Smooth muscle cell (in vitro differentiated cells): Measurements from ENCODE around the gene SIK2. TPM values are rescaled to one million over a fixed set of nuclear protein-coding genes. Genes with fewer than 3 reads are reported as not detected.
A peak's percentile ranks its signal among the peaks of the same experiment; 100 is the strongest.

Experiments used
- DNase-seq: peaks from one replicate; lab custom pipeline; 2025; ENCODE audit not compliant: unreplicated experiment; lab: John Stamatoyannopoulos, UW
- H2AFZ ChIP-seq: fragments of 200-600 bp; sonication (generic); 2 replicates; pipeline ENCODE4 v1.6.0; 2016; ENCODE audit warnings: antibody characterized with exemption, low read depth, mild to moderate bottlenecking
- H3F3A ChIP-seq: fragments of 200-600 bp; sonication (generic); 2 replicates; pipeline ENCODE4 v1.6.0; 2017; ENCODE audit warnings: antibody characterized with exemption, low read depth
- H3K27ac ChIP-seq: fragments of 200-600 bp; sonication (generic); 2 replicates; pipeline ENCODE4 v1.5.1; 2016; ENCODE audit warnings: low read depth, mild to moderate bottlenecking
- H3K27me3 ChIP-seq: fragments of 200-600 bp; sonication (generic); 2 replicates; pipeline ENCODE4 v1.6.1; 2016; ENCODE audit warnings: low read depth, mild to moderate bottlenecking
- H3K36me3 ChIP-seq: fragments of 200-600 bp; sonication (generic); 2 replicates; pipeline ENCODE4 v1.5.1; 2016; ENCODE audit warnings: low read depth
- H3K4me1 ChIP-seq: fragments of 200-600 bp; sonication (generic); 2 replicates; pipeline ENCODE4 v1.5.1; 2016; ENCODE audit warnings: low read depth
- H3K4me2 ChIP-seq: fragments of 200-600 bp; sonication (generic); 2 replicates; pipeline ENCODE4 v1.6.0; 2016; ENCODE audit warnings: mild to moderate bottlenecking
- H3K4me3 ChIP-seq: fragments of 200-600 bp; sonication (generic); 2 replicates; pipeline ENCODE4 v1.5.1; 2016; ENCODE audit warnings: mild to moderate bottlenecking
- H3K79me2 ChIP-seq: fragments of 200-600 bp; sonication (generic); 2 replicates; pipeline ENCODE4 v1.6.0; 2016; ENCODE audit warnings: low read depth, mild to moderate bottlenecking
- H3K9ac ChIP-seq: fragments of 200-600 bp; sonication (generic); 2 replicates; pipeline ENCODE4 v1.6.0; 2016; ENCODE audit warnings: low read depth
- H3K9me3 ChIP-seq: fragments of 200-600 bp; sonication (generic); replicated peaks from 2 replicates; pipeline ENCODE4 v1.5.1; 2016; ENCODE audit warnings: low read depth
- H4K20me1 ChIP-seq: fragments of 200-600 bp; sonication (generic); 2 replicates; pipeline ENCODE4 v1.6.0; 2016; ENCODE audit warnings: low read depth
- WGBS: methylation state at CpG from one replicate; pipeline ENCODE4 v1.1.7; 2016; ENCODE audit warnings: low lambda C conversion rate; 5-methylcytosine and 5-hydroxymethylcytosine counted together
- polyA plus RNA-seq: library from polyadenylated mRNA; unstranded; fragments of >200 nt; fragmentation: Nextera tagmentation; extraction: Ambion mirVana; gene quantifications from 2 replicates; pipeline ENCODE4 v1.2.1, GENCODE V29; 2016
- total RNA-seq: library from RNA; depleted of rRNA; stranded (reverse); fragments of >200 nt; gene quantifications from 2 replicates; pipeline ENCODE4 v1.2.3, GENCODE V29; 2014
- TF ChIP-seq, protein P1 (sequence below): fragments of 200-600 bp; sonication (generic); IDR thresholded peaks from 2 replicates; pipeline ENCODE4 v1.5.1; 2017; ENCODE audit warnings: borderline replicate concordance, mild to moderate bottlenecking, antibody characterized with exemption; ENCODE audit not compliant: insufficient read depth, poor library complexity, severe bottlenecking

Gene SIK2
- total and polyA plus RNA-seq, 2 experiments from 2014 or later, result 1.9 to 14.1 TPM

DNA sequence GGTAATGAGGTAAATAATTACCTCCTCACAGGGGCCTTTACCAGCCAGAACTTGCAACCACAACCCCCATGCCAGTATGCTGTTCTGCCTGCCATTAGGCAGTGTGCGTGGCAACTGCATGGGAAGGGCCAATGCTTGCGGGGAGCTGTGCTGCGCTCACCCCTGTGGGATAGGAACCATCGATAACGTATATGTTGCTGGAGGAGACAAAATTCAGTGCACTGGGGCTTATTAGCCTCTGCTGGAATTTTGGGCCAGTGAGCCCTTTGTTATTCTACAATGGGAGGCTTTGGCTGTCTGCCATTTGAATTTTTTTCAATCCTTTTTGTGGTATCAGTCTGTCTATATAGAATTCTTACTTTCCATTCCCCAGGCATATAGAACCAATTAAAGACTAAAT is 116.6 kb downstream of the SIK2 start:
- no peak overlapping the region for H3K4me3 ChIP-seq
- no peaks in the 10 kb centered on the region for H3K36me3 ChIP-seq
- no peaks in the 10 kb centered on the region for H4K20me1 ChIP-seq
- H3K27ac ChIP-seq, result peak overlapping the region; percentile 54
- H3K9me3 ChIP-seq, result no peaks in the 10 kb centered on the region
- TF ChIP-seq, protein P1, sequence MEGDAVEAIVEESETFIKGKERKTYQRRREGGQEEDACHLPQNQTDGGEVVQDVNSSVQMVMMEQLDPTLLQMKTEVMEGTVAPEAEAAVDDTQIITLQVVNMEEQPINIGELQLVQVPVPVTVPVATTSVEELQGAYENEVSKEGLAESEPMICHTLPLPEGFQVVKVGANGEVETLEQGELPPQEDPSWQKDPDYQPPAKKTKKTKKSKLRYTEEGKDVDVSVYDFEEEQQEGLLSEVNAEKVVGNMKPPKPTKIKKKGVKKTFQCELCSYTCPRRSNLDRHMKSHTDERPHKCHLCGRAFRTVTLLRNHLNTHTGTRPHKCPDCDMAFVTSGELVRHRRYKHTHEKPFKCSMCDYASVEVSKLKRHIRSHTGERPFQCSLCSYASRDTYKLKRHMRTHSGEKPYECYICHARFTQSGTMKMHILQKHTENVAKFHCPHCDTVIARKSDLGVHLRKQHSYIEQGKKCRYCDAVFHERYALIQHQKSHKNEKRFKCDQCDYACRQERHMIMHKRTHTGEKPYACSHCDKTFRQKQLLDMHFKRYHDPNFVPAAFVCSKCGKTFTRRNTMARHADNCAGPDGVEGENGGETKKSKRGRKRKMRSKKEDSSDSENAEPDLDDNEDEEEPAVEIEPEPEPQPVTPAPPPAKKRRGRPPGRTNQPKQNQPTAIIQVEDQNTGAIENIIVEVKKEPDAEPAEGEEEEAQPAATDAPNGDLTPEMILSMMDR, result no peak
- peaks cover 13% of the 10 kb centered on the region for H3K4me1 ChIP-seq
- WGBS, result 87% methylated on average over 5 of the region's 5 CpGs
- H3K9ac ChIP-seq, result no peak overlapping the region
- H2AFZ ChIP-seq, result no peak overlapping the region
- H3K79me2 ChIP-seq, result no peaks in the 10 kb centered on the region
- no peaks in the 10 kb centered on the region for H3F3A ChIP-seq
- H3K27me3 ChIP-seq, result no peaks in the 10 kb centered on the region
- no peak for DNase-seq
- peak overlapping the region; percentile 16 for H3K4me2 ChIP-seq

DNA sequence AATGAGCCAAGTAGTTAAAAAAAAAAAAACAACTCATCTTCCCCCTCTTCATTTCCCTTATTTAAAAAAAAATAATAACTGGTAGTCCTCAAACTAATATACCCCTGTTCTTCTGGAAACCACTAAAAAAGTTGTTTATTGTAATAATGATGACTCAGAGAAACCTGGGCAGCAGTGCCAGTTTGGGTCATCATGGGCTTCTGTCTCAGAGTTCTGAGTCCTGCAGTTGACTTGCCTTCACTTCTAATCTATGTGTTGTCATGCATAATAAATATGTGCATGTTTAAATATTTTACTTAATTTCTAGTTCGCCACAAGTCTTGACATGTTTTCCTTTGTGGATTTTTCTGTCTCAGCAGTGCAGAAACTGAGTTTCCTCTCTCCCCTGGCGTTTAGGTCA is 117.1 kb downstream of the SIK2 start:
- TF ChIP-seq, protein P1, result no peak
- Histone ChIP-seq H3K4me1 (peaks cover 13% of the 10 kb centered on the region), H3K4me3 (no peak overlapping the region), H3F3A (no peaks in the 10 kb centered on the region), H3K4me2 (no peak overlapping the region), H3K9me3 (no peaks in the 10 kb centered on the region), H3K36me3 (no peaks in the 10 kb centered on the region), H3K27ac (no peak overlapping the region), H4K20me1 (no peaks in the 10 kb centered on the region), H3K27me3 (no peaks in the 10 kb centered on the region), H3K79me2 (no peaks in the 10 kb centered on the region), H2AFZ (no peak overlapping the region), H3K9ac (no peak overlapping the region)
- no peak for DNase-seq
- WGBS, result 98% methylated on average over 2 of the region's 2 CpGs

DNA sequence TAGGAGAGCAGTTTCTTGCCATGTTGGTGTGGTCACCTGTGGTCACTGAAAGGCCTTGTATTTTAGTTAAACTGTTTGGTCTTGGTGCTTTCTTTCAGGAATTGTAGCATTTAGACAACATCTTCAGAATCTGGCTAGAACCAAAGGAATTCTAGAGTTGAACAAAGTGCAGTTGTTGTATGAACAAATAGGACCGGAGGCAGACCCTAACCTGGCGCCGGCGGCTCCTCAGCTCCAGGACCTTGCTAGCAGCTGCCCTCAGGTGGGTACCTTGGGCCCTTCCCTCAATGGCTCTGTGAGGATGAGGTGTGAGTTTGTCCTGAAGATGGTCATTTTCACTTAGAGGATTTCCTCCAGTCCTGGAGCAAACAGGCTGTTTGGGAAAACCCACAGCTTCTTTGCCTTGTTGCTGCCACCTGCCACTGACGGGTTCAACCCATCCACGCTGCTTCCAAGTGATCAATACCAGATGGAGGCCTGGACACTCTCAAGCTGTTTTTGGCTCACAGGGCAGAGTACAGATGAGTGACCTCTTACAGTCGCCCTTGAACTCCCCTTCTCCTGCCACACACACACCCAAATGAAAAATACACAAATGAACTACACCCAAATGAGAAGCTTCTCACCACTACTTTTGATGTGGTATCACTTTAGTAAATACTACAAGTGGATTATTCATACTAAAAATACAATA is 118.7 kb downstream of the SIK2 start:
- TF ChIP-seq, protein P1, result no peak
- H3K4me2 ChIP-seq, result no peak overlapping the region
- peaks cover 13% of the 10 kb centered on the region for H3K4me1 ChIP-seq
- H3K4me3 ChIP-seq, result no peak overlapping the region
- DNase-seq, result no peak
- H3K27ac ChIP-seq, result no peak overlapping the region
- H3F3A ChIP-seq, result no peaks in the 10 kb centered on the region
- WGBS, result over 99% methylated on average over 7 of the region's 7 CpGs
- no peak overlapping the region for H3K9ac ChIP-seq
- H4K20me1 ChIP-seq, result no peaks in the 10 kb centered on the region
- no peak overlapping the region for H2AFZ ChIP-seq
- H3K27me3 ChIP-seq, result no peaks in the 10 kb centered on the region
- H3K79me2 ChIP-seq, result no peaks in the 10 kb centered on the region
- H3K9me3 ChIP-seq, result no peaks in the 10 kb centered on the region
- H3K36me3 ChIP-seq, result no peaks in the 10 kb centered on the region

DNA sequence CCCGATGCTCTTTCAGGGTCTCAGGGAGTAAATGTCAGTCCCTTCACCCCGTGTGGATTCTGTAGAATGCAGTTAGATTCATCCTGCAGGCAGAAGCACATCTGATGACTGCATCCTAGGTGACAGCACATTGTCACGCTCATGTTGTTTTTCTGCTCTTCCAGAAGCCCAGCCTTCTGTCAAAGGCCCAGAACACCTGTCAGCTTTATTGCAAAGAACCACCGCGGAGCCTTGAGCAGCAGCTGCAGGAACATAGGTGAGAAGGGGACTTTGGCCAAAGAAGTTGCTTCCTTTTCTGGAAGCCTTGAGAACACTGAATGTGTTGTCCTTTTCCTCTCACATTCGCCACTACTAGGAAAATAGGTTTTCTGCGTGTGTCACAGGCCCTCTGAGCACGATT is 120.3 kb downstream of the SIK2 start:
- H3K27me3 ChIP-seq, result no peaks in the 10 kb centered on the region
- no peaks in the 10 kb centered on the region for H3K36me3 ChIP-seq
- H3K27ac ChIP-seq, result no peak overlapping the region
- no peak overlapping the region for H3K4me2 ChIP-seq
- H3F3A ChIP-seq, result no peaks in the 10 kb centered on the region
- H3K9ac ChIP-seq, result no peak overlapping the region
- H3K4me3 ChIP-seq, result no peak overlapping the region
- no peaks in the 10 kb centered on the region for H3K9me3 ChIP-seq
- no peaks in the 10 kb centered on the region for H4K20me1 ChIP-seq
- H3K79me2 ChIP-seq, result no peaks in the 10 kb centered on the region
- peaks cover 13% of the 10 kb centered on the region for H3K4me1 ChIP-seq
- TF ChIP-seq, protein P1, result no peak
- 97% methylated on average over 8 of the region's 8 CpGs for WGBS
- H2AFZ ChIP-seq, result no peak overlapping the region
- DNase-seq, result no peak
